Neural cell (in vitro differentiated cells): ENCODE results near the gene MMP13. TPM values are rescaled to one million over a fixed set of nuclear protein-coding genes. Genes with fewer than 3 reads are reported as not detected.
"Not testable (repeated sequence)": the region's sequence is repeated elsewhere in the genome, so short reads cannot be mapped to it uniquely, and the experiment has no call there.

Experiments
- H2AFZ ChIP-seq: fragments of 200-600, 300-800 bp; sonication (generic), shearing (Covaris generic); 2 replicates; pipeline ENCODE4 v1.6.0; 2014; ENCODE audit warnings: low read depth, mild to moderate bottlenecking, antibody characterized with exemption, low read length, moderate library complexity
- H3F3A ChIP-seq: fragments of 200-600 bp; shearing (Covaris generic); 2 replicates; pipeline ENCODE4 v1.6.1; 2016; ENCODE audit warnings: mild to moderate bottlenecking, moderate library complexity, mixed read lengths, antibody characterized with exemption, low read length; ENCODE audit not compliant: insufficient read depth, poor library complexity, severe bottlenecking
- H3K27ac ChIP-seq: fragments of 200-600, 300-800 bp; sonication (generic), shearing (Covaris generic); 2 replicates; pipeline ENCODE4 v1.5.1; 2014; ENCODE audit warnings: mild to moderate bottlenecking, low read length, moderate library complexity
- H3K27me3 ChIP-seq: fragments of 300-800, 200-600 bp; sonication (generic), shearing (Covaris generic); 2 replicates; pipeline ENCODE4 v1.6.0; 2014; ENCODE audit warnings: mild to moderate bottlenecking, low read depth, low read length, moderate library complexity; ENCODE audit not compliant: insufficient read depth
- H3K36me3 ChIP-seq: fragments of 300-800, 200-600 bp; sonication (generic), shearing (Covaris generic); 2 replicates; pipeline ENCODE4 v1.5.1; 2014; ENCODE audit warnings: mild to moderate bottlenecking, antibody characterized with exemption, low read length, moderate library complexity; ENCODE audit not compliant: insufficient read depth
- H3K4me2 ChIP-seq: fragments of 300-800, 200-600 bp; sonication (generic), shearing (Covaris generic); 2 replicates; pipeline ENCODE4 v1.6.0; 2014; ENCODE audit warnings: mild to moderate bottlenecking, low read length
- H3K4me3 ChIP-seq: fragments of 300-800, 200-600 bp; sonication (generic), shearing (Covaris generic); 2 replicates; pipeline ENCODE4 v1.5.1; 2014; ENCODE audit warnings: mild to moderate bottlenecking, low read length, moderate library complexity
- H3K79me2 ChIP-seq: fragments of 200-600 bp; shearing (Covaris generic); replicated peaks from 2 replicates; pipeline ENCODE4 v1.6.0; 2014; ENCODE audit warnings: mild to moderate bottlenecking, low read length, moderate library complexity; ENCODE audit not compliant: insufficient read depth
- H3K9ac ChIP-seq: fragments of 300-800, 200-600 bp; sonication (generic), shearing (Covaris generic); 2 replicates; pipeline ENCODE4 v1.6.1; 2016; ENCODE audit warnings: mild to moderate bottlenecking, low read length, mixed read lengths
- H3K9me2 ChIP-seq: fragments of 200-600 bp; shearing (Covaris generic); 2 replicates; pipeline ENCODE4 v1.6.1; 2016; ENCODE audit warnings: mild to moderate bottlenecking, low read length, mixed read lengths; ENCODE audit not compliant: insufficient read depth
- H3K9me3 ChIP-seq: fragments of 200-600, 300-800 bp; sonication (generic), shearing (Covaris generic); 2 replicates; pipeline ENCODE4 v1.6.1; 2016; ENCODE audit warnings: mild to moderate bottlenecking, mixed run types, low read length, moderate library complexity, mixed read lengths
- H4K20me1 ChIP-seq: fragments of 200-600 bp; shearing (Covaris generic); 2 replicates; pipeline ENCODE4 v1.6.1; 2016; ENCODE audit warnings: mild to moderate bottlenecking, mixed run types; ENCODE audit not compliant: insufficient read depth
- EP300 ChIP-seq: fragments of 450-650 bp; conservative IDR thresholded peaks from 2 replicates; pipeline ENCODE4 v1.6.1; 2014; ENCODE audit warnings: antibody characterized with exemption, mild to moderate bottlenecking, moderate library complexity; ENCODE audit not compliant: poor library complexity, severe bottlenecking
- EZH2 ChIP-seq: fragments of 200-600, 300-800 bp; shearing (Covaris generic), sonication (generic); IDR thresholded peaks from 2 replicates; pipeline ENCODE4 v1.6.1; 2014; ENCODE audit warnings: antibody characterized with exemption, low read length, borderline replicate concordance, mild to moderate bottlenecking; ENCODE audit not compliant: insufficient read depth, poor library complexity, severe bottlenecking
- MXI1 ChIP-seq: fragments of 450-650 bp; conservative IDR thresholded peaks from 2 replicates; pipeline ENCODE4 v1.6.1; 2014; ENCODE audit warnings: antibody characterized with exemption, mild to moderate bottlenecking; ENCODE audit not compliant: poor library complexity, severe bottlenecking
- POLR2AphosphoS5 ChIP-seq: IDR thresholded peaks from 2 replicates; pipeline ENCODE4 v1.6.1; 2012
- RAD21 ChIP-seq: fragments of 450-650 bp; conservative IDR thresholded peaks from 2 replicates; pipeline ENCODE4 v1.6.1; 2014; ENCODE audit warnings: antibody characterized with exemption, mild to moderate bottlenecking, moderate library complexity
- SMC3 ChIP-seq: fragments of 450-650 bp; conservative IDR thresholded peaks from 2 replicates; pipeline ENCODE4 v1.6.1; 2014; ENCODE audit warnings: antibody characterized with exemption, mild to moderate bottlenecking, moderate library complexity; ENCODE audit not compliant: poor library complexity
- TAF1 ChIP-seq: IDR thresholded peaks from 2 replicates; pipeline ENCODE4 v1.6.1; 2012; ENCODE audit warnings: low read depth
- polyA plus RNA-seq: library from polyadenylated mRNA; depleted of rRNA; stranded (reverse); fragments of >200 nt; gene quantifications from 2 replicates; pipeline ENCODE4 v1.2.3, GENCODE V29; 2014
- TF ChIP-seq, protein P1 (sequence below): IDR thresholded peaks from 2 replicates; pipeline ENCODE4 v1.6.1; 2012; ENCODE audit warnings: borderline replicate concordance
- TF ChIP-seq, protein P2 (sequence below): fragments of 450-650 bp; IDR thresholded peaks from 2 replicates; pipeline ENCODE4 v1.5.1; 2014; ENCODE audit warnings: antibody characterized with exemption, mild to moderate bottlenecking, moderate library complexity; ENCODE audit not compliant: poor library complexity, severe bottlenecking

Gene MMP13
- polyA plus RNA-seq, 1 donor from 2014 or later = not detected

DNA sequence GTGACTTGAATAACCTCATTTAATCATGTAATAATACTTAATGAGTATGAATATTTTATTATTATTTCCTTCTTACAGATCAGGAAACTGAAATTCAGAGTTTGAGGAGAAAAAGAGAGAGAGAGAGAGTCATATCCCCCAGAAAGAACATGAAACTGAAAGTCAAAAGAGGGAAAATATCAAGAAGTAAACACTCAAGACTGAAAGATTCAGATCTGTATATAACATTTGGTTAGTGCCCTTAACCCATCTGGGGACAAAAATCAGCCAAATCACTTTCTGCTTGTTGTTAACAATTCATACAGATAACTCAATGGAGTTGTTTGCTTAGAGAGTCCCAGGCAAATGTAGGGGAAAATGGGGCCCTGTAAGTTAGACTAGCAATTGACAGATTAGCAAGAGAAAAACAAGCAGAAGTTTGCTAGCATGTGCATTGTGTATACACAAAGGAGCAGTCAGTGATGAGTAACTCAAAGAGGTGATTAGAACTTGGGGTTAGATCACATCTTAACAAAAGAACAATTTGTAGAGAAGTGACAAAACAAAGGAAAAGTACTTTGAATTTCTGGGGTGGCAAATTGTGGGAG is 25.9 kb upstream of the MMP13 start:
- Histone ChIP-seq H3K36me3 (no peaks in the 10 kb centered on the region), H3F3A (no peaks in the 10 kb centered on the region), H3K27me3 (no peaks in the 10 kb centered on the region), H2AFZ (no peak overlapping the region), H3K9me2 (no peaks in the 10 kb centered on the region), H4K20me1 (no peaks in the 10 kb centered on the region), H3K79me2 (no peaks in the 10 kb centered on the region), H3K27ac (no peak overlapping the region), H3K9ac (no peak overlapping the region), H3K9me3 (no peaks in the 10 kb centered on the region), H3K4me2 (no peak overlapping the region), H3K4me3 (no peak overlapping the region)
- TF ChIP-seq MXI1 = no peak
- no peak for TF ChIP-seq POLR2AphosphoS5
- TF ChIP-seq, protein P1, sequence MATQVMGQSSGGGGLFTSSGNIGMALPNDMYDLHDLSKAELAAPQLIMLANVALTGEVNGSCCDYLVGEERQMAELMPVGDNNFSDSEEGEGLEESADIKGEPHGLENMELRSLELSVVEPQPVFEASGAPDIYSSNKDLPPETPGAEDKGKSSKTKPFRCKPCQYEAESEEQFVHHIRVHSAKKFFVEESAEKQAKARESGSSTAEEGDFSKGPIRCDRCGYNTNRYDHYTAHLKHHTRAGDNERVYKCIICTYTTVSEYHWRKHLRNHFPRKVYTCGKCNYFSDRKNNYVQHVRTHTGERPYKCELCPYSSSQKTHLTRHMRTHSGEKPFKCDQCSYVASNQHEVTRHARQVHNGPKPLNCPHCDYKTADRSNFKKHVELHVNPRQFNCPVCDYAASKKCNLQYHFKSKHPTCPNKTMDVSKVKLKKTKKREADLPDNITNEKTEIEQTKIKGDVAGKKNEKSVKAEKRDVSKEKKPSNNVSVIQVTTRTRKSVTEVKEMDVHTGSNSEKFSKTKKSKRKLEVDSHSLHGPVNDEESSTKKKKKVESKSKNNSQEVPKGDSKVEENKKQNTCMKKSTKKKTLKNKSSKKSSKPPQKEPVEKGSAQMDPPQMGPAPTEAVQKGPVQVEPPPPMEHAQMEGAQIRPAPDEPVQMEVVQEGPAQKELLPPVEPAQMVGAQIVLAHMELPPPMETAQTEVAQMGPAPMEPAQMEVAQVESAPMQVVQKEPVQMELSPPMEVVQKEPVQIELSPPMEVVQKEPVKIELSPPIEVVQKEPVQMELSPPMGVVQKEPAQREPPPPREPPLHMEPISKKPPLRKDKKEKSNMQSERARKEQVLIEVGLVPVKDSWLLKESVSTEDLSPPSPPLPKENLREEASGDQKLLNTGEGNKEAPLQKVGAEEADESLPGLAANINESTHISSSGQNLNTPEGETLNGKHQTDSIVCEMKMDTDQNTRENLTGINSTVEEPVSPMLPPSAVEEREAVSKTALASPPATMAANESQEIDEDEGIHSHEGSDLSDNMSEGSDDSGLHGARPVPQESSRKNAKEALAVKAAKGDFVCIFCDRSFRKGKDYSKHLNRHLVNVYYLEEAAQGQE = no peak
- no peak for TF ChIP-seq RAD21
- no peak for TF ChIP-seq TAF1
- TF ChIP-seq EZH2 = no peak
- TF ChIP-seq, protein P2, sequence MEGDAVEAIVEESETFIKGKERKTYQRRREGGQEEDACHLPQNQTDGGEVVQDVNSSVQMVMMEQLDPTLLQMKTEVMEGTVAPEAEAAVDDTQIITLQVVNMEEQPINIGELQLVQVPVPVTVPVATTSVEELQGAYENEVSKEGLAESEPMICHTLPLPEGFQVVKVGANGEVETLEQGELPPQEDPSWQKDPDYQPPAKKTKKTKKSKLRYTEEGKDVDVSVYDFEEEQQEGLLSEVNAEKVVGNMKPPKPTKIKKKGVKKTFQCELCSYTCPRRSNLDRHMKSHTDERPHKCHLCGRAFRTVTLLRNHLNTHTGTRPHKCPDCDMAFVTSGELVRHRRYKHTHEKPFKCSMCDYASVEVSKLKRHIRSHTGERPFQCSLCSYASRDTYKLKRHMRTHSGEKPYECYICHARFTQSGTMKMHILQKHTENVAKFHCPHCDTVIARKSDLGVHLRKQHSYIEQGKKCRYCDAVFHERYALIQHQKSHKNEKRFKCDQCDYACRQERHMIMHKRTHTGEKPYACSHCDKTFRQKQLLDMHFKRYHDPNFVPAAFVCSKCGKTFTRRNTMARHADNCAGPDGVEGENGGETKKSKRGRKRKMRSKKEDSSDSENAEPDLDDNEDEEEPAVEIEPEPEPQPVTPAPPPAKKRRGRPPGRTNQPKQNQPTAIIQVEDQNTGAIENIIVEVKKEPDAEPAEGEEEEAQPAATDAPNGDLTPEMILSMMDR = no peak
- no peak for TF ChIP-seq SMC3
- TF ChIP-seq EP300 = no peak

DNA sequence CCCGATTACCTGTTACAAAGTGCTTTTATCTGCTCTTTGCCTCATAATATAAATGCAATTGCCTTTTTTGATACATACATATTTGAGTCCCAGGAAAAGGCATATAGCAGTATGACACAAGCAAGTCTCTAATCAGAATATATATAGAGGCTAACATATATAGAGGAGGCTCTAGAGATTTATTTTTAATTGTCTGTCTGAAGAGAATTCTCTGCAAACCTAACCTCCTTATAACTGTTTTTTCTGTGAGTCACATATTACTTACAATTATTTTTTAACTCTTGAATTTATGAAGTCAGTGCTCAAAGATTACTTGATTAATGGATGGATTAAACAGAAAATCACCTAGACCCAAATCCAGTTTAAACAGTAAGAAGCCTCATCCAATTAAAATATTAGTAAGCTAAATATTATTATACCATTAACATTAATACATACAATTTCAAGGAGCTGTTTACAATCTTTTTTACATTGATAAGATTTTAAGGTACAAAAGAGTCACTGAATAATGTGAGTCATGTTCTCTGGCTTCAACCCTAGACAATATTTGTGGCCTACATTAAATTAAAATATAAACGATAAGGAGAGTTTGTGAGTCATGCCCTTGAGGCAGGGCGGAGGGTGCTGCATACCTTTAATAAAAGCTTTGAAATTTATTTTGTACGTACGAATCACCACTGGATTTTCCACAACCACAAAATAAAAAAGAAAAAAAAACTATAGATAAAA is 19.2 kb upstream of the MMP13 start:
- Histone ChIP-seq H3K27ac (no peak overlapping the region), H3K9ac (no peak overlapping the region), H3K9me2 (no peaks in the 10 kb centered on the region), H3K79me2 (no peaks in the 10 kb centered on the region), H3F3A (no peaks in the 10 kb centered on the region), H3K36me3 (no peaks in the 10 kb centered on the region), H4K20me1 (no peaks in the 10 kb centered on the region), H3K4me2 (no peak overlapping the region), H3K9me3 (no peaks in the 10 kb centered on the region), H2AFZ (no peak overlapping the region), H3K27me3 (no peaks in the 10 kb centered on the region), H3K4me3 (no peak overlapping the region)
- TF ChIP-seq, protein P1 = no peak
- TF ChIP-seq POLR2AphosphoS5 (no peak), EP300 (no peak), EZH2 (no peak), SMC3 (no peak), RAD21 (no peak), MXI1 (no peak), TAF1 (no peak)
- TF ChIP-seq, protein P2 = no peak

DNA sequence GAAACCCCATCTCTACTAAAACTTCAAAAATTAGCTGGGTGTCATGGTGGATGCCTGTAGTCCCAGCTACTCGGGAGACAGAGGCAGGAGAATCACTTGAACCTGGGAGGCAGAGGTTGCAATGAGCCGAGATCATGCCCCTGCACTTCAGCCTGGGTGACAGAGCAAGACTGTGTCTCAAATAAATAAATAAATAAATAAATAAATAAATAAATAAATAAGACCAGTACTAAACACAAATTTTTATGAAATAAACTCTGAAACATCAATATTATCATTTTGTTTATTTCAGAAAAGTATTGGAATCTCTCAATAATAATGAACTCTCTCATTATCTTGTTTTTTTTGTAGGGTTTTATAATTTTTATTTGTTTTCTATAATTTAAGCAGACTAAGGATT is 18.2 kb upstream of the MMP13 start:
- not testable (repeated sequence) for H3K9me2 ChIP-seq, H4K20me1 ChIP-seq, H3K9me3 ChIP-seq, H3F3A ChIP-seq, H2AFZ ChIP-seq, H3K9ac ChIP-seq, H3K4me2 ChIP-seq, H3K27ac ChIP-seq, H3K79me2 ChIP-seq, H3K27me3 ChIP-seq, H3K36me3 ChIP-seq, H3K4me3 ChIP-seq
